ENCODE data around the gene GIT1.

Gene GIT1

GRCh38 chr17:29615492-29616299, 26.2 kb upstream of the GIT1 start:
- DNase-seq (ENCODE audit: low read depth, low spot score) = peak; percentile 91

- peak; percentile 60 for DNase-seq (ENCODE audit: low read depth, low spot score)
These were observed 25.6 kb upstream of the GIT1 start for GRCh38 chr17:29615048-29615385.

GRCh38 chr17:29614349-29615047, 25.1 kb upstream of the GIT1 start:
- DNase-seq (ENCODE audit: low read depth, low spot score) = no peak

GRCh38 chr17:29613856-29614255, 24.4 kb upstream of the GIT1 start:
- DNase-seq (ENCODE audit: low read depth, low spot score) = no peak

GRCh38 chr17:29613352-29613837, 23.9 kb upstream of the GIT1 start:
- peak; percentile 98 for DNase-seq (ENCODE audit: low read depth, low spot score)

- DNase-seq (ENCODE audit: low read depth, low spot score) = no peak
These were observed 23.2 kb upstream of the GIT1 start for GRCh38 chr17:29612404-29613280.

GRCh38 chr17:29612094-29612403, 22.6 kb upstream of the GIT1 start:
- no peak for DNase-seq (ENCODE audit: low read depth, low spot score)

GRCh38 chr17:29611351-29612093, 22.1 kb upstream of the GIT1 start:
- no peak for DNase-seq (ENCODE audit: low read depth, low spot score)

- DNase-seq (ENCODE audit: low read depth, low spot score) = no peak
These were observed 20.9 kb upstream of the GIT1 start for GRCh38 chr17:29610395-29610794.

GRCh38 chr17:29608986-29609385, 19.5 kb upstream of the GIT1 start:
- no peak for DNase-seq (ENCODE audit: low read depth, low spot score)

- no peak for DNase-seq (ENCODE audit: low read depth, low spot score)
These were observed 18.2 kb upstream of the GIT1 start for GRCh38 chr17:29607557-29608195.

- DNase-seq (ENCODE audit: low read depth, low spot score) = no peak
These were observed 13.7 kb upstream of the GIT1 start for GRCh38 chr17:29603109-29603674.

GRCh38 chr17:29597361-29598172, 8.1 kb upstream of the GIT1 start:
- DNase-seq (ENCODE audit: low read depth, low spot score) = peak; percentile 71

GRCh38 chr17:29596811-29597210, 7.4 kb upstream of the GIT1 start:
- DNase-seq (ENCODE audit: low read depth, low spot score) = no peak

GRCh38 chr17:29595943-29596774, 6.7 kb upstream of the GIT1 start:
- DNase-seq (ENCODE audit: low read depth, low spot score) = no peak

GRCh38 chr17:29595107-29595942, 5.9 kb upstream of the GIT1 start:
- DNase-seq (ENCODE audit: low read depth, low spot score) = peak; percentile 47

- DNase-seq (ENCODE audit: low read depth, low spot score) = no peak
These were observed 5.2 kb upstream of the GIT1 start for GRCh38 chr17:29594519-29595090.

Measured in ELF-1 (cell line).